Heart left ventricle (tissue), 16 donors: ENCODE data around the gene RAP1B. TPM values are rescaled to one million over a fixed set of nuclear protein-coding genes. Genes with fewer than 3 reads are reported as not detected.

Experiments used
- ATAC-seq, 4 donors: fragments of 200-7000 bp; cut with Tn5 transposase; one replicate each; pipeline ENCODE4 v1.9.1; 2020 to 2022; ENCODE audit warnings: moderate library complexity in 4 of 4, mild to moderate bottlenecking in 3 of 4, moderate number of reproducible peaks in 1 of 4
- DNase-seq, 5 donors: peaks; one replicate each; pipeline ENCODE4 v3.0.0-alpha.2; 2020
- H3K27ac ChIP-seq, 12 donors: fragments of 200-600 bp; sonication (generic) in 4 of 12; one replicate each; pipeline versions ENCODE4 v1.5.0 to v1.8.0; 2016 to 2022; ENCODE audit warnings: mild to moderate bottlenecking in 2 of 12
- H3K27me3 ChIP-seq, 9 donors: fragments of 200-600 bp; sonication (generic) in 2 of 9; one replicate each; pipeline versions ENCODE4 v1.5.1 to v1.8.0; 2016 to 2022; ENCODE audit warnings: mild to moderate bottlenecking in 3 of 9
- H3K36me3 ChIP-seq, 9 donors: fragments of 200-600 bp; sonication (generic) in 2 of 9; one replicate each; pipeline versions ENCODE4 v1.5.0 to v1.8.0; 2018 to 2022; ENCODE audit warnings: mild to moderate bottlenecking in 2 of 9
- H3K4me1 ChIP-seq, 12 donors: fragments of 200-600 bp; sonication (generic) in 4 of 12; one replicate each; pipeline versions ENCODE4 v1.5.0 to v1.8.0; 2016 to 2022; ENCODE audit warnings: mild to moderate bottlenecking in 3 of 12
- H3K4me3 ChIP-seq, 12 donors: fragments of 200-600 bp; sonication (generic) in 4 of 12; one replicate each; pipeline versions ENCODE4 v1.5.0 to v1.8.0; 2017 to 2022; ENCODE audit warnings: mild to moderate bottlenecking in 9 of 12, moderate library complexity in 4 of 12
- H3K9me3 ChIP-seq, 12 donors: fragments of 200-600 bp; sonication (generic) in 4 of 12; one replicate each; pipeline versions ENCODE4 v1.5.0 to v1.8.0; 2016 to 2022; ENCODE audit warnings: mild to moderate bottlenecking in 1 of 12
- CTCF ChIP-seq, 12 donors: fragments of 200-600 bp; sonication (generic) in 4 of 12; IDR thresholded peaks; one replicate each; pipeline versions ENCODE4 v1.5.0 to v1.8.0; 2018 to 2022; ENCODE audit warnings: antibody characterized with exemption in 12 of 12, mild to moderate bottlenecking in 5 of 12
- POLR2A ChIP-seq, 2 donors: fragments of 450-650 bp; IDR thresholded peaks; one replicate each; pipeline ENCODE4 v1.6.1; 2017; ENCODE audit warnings: antibody characterized with exemption in 2 of 2, mild to moderate bottlenecking in 2 of 2, moderate library complexity in 2 of 2
- WGBS, 4 donors: extraction: QIAGEN DNeasy Blood & Tissue Kit in 2 of 4; methylation state at CpG; one replicate each; pipeline versions ENCODE4 v1.1.5 to v1.1.7; 2013 to 2018; 5-methylcytosine and 5-hydroxymethylcytosine counted together
- intact Hi-C, 10 donors: fragments of 100-400 bp; cut with DNase I; formaldehyde crosslinking; loops; one replicate each; pipeline versions ENCODE4 v1.11.1 to v1.14.2; 2022
- polyA plus RNA-seq, 2 donors: library from polyadenylated mRNA; stranded (reverse); fragments of 200-250 nt; gene quantifications; one replicate each; pipeline ENCODE4 v1.2.3, GENCODE V29; 2013
- total RNA-seq, 9 donors: library from RNA; depleted of rRNA in 2 of 9; stranded (reverse); fragments of >200 nt in 2 of 9; fragmentation: NEBNext Ultra II Directional in 3 of 9; extraction: Animal tissue kit (Norgen Biotek cat#: 25700) in 3 of 9; gene quantifications; one replicate each; pipeline versions ENCODE4 v1.1.0 to v1.2.4, GENCODE V29; 2016 to 2023
- donor health status: ischemic (EF 13 %, LVEDD 7.1; RV severe dilation, severe dysfunction).
- donor health status: healthy with polysubstance abuse.
- donor health status: DM: no; HTN: yes; CAD: no.
- donor health status: DM: no; HTN: no; CAD: no.
- donor health status: ischemic (EF 25% LVEDD 6.9; RV normal size, moderate dysfunction).
- donor health status: ischemic (EF 25% LVEDD 5.7; RV mildly dilated, moderate dysfunction).
- donor health status: healthy.
- donor health status: DM: yes; HTN: yes; CAD: no.
- donor health status: ischemic (EF 35%, LVEDD 5.7; RV mildly dilated, moderate dysfunction).
- donor health status: nonischemic (EF 11% LVEDD 7.7; RV severe dilation, severe dysfunction).
- donor health status: DM: yes; HTN: yes; CAD: no.
- donor health status: PGD.
- donor health status: ischemic (EF 29% LVEDD 5.4; RV normal size, mild dysfunction).
- donor health status: nonischemic (EF 23%, LVEDD 6.1; RV moderate dilation, normal function).

Gene RAP1B
- total and polyA plus RNA-seq, 11 donors = 25.3 to 113 (median 52.2) TPM

- peaks cover 0 to 69% (median 41%) of the 10 kb centered on the region in 12 donors for H3K4me1 ChIP-seq
- no peaks in the 10 kb centered on the region for H3K27me3 ChIP-seq
- peaks cover 0 to 22% (median 4%) of the 10 kb centered on the region in 9 donors for H3K36me3 ChIP-seq
- H3K9me3 ChIP-seq = peaks cover 0 to 14% (median 7%) of the 10 kb centered on the region in 12 donors
- intact Hi-C loops = no loop called here
- H3K27ac ChIP-seq = no peak overlapping the region
- TF ChIP-seq POLR2A (IDR thresholded peaks at IDR 0.05) (no peak), CTCF (IDR thresholded peaks at IDR 0.05) (no peak)
- DNase-seq = no peak
- ATAC-seq = no peak
- WGBS, 4 donors = 92 to 100% (median 97%) methylated on average over 1 of the region's 1 CpG
- H3K4me3 ChIP-seq = no peak overlapping the region
Observed at GRCh38 chr12:68623984-68624383, 13.3 kb downstream of the RAP1B start.

GRCh38 chr12:68624933-68625332 lies 14.2 kb downstream of the RAP1B start:
- intact Hi-C loops = no loop called here
- ATAC-seq (no peak), DNase-seq (no peak)
- Histone ChIP-seq H3K27ac (no peak overlapping the region), H3K4me1 (peaks cover 0 to 67% (median 41%) of the 10 kb centered on the region in 12 donors), H3K4me3 (no peak overlapping the region), H3K9me3 (peaks cover 0 to 14% (median 7%) of the 10 kb centered on the region in 12 donors), H3K27me3 (no peaks in the 10 kb centered on the region), H3K36me3 (peaks cover 0 to 26% (median 4%) of the 10 kb centered on the region in 9 donors)
- 80 to 95% (median 88%) methylated on average over 2 of the region's 2 CpGs for WGBS, 4 donors
- TF ChIP-seq CTCF (IDR thresholded peaks at IDR 0.05) (no peak), POLR2A (IDR thresholded peaks at IDR 0.05) (no peak)

- WGBS, 4 donors = 96 to 99% (median 98%) methylated on average over 3 of the region's 3 CpGs
- no peak for TF ChIP-seq POLR2A (IDR thresholded peaks at IDR 0.05)
- no peak for TF ChIP-seq CTCF (IDR thresholded peaks at IDR 0.05)
- ATAC-seq = no peak
Observed at GRCh38 chr12:68627673-68628319, 17.1 kb downstream of the RAP1B start.

GRCh38 chr12:68628698-68629097 lies 18.0 kb downstream of the RAP1B start:
- DNase-seq = no peak
- peaks cover under 1 to 65% (median 42%) of the 10 kb centered on the region in 12 donors for H3K4me1 ChIP-seq
- no peak for ATAC-seq
- TF ChIP-seq POLR2A (IDR thresholded peaks at IDR 0.05) (no peak), CTCF (IDR thresholded peaks at IDR 0.05) (no peak)
- no peaks in the 10 kb centered on the region for H3K27me3 ChIP-seq
- H3K36me3 ChIP-seq = peaks cover 0 to 30% (median 4%) of the 10 kb centered on the region in 9 donors
- H3K4me3 ChIP-seq = no peak overlapping the region
- peaks cover 0 to 14% (median 7%) of the 10 kb centered on the region in 12 donors for H3K9me3 ChIP-seq
- intact Hi-C loops = no loop called here
- H3K27ac ChIP-seq = no peak overlapping the region

More at GRCh38 chr12:68627673-68628319, 17.1 kb downstream of the RAP1B start:
- DNase-seq = no peak
- H3K4me1 ChIP-seq = peaks cover 0 to 65% (median 41%) of the 10 kb centered on the region in 12 donors
- no peaks in the 10 kb centered on the region for H3K27me3 ChIP-seq
- intact Hi-C loops = no loop called here
- H3K36me3 ChIP-seq = peaks cover 0 to 30% (median 4%) of the 10 kb centered on the region in 9 donors
- peaks cover 0 to 14% (median 7%) of the 10 kb centered on the region in 12 donors for H3K9me3 ChIP-seq
- no peak overlapping the region for H3K27ac ChIP-seq
- no peak overlapping the region for H3K4me3 ChIP-seq
